ENCODE results near the gene RARB.

The RARB gene

GRCh38 chr3:25479727-25480010 lies 51.6 kb downstream of the RARB start:
- POLR2A ChIA-PET: no interaction called here
- CTCF ChIA-PET: interaction anchor here (1.6 kb wide), 1 partner anchor 15 kb away, joined by 4 read pairs; no protein-coding TSS in a partner anchor
- no peak for TF ChIP-seq CTCF (IDR thresholded peaks at IDR 0.05; ENCODE audit: control extremely low read depth, extremely low read depth, low read depth, missing control alignments)
- DNase-seq (ENCODE audit: extremely low spot score): no peak

GRCh38 chr3:25480811-25481210 lies 52.7 kb downstream of the RARB start:
- no peak for DNase-seq (ENCODE audit: extremely low spot score)
- ChIA-PET POLR2A (no interaction called here), CTCF (interaction anchor here (1.3 to 1.6 kb wide), 2 partner anchors 16 to 47 kb away, joined by 4 read pairs; no protein-coding TSS in a partner anchor)
- no peak for TF ChIP-seq CTCF (IDR thresholded peaks at IDR 0.05; ENCODE audit: control extremely low read depth, extremely low read depth, low read depth, missing control alignments)

- TF ChIP-seq CTCF (IDR thresholded peaks at IDR 0.05; ENCODE audit: control extremely low read depth, extremely low read depth, low read depth, missing control alignments): no peak
- DNase-seq (ENCODE audit: extremely low spot score): no peak
- ChIA-PET POLR2A (no interaction called here), CTCF (interaction anchor here (1.3 to 1.6 kb wide), 2 partner anchors 17 to 47 kb away, joined by 4 read pairs; no protein-coding TSS in a partner anchor)
Observed at GRCh38 chr3:25481386-25481785, 53.3 kb downstream of the RARB start.

- DNase-seq (ENCODE audit: extremely low spot score): no peak
- ChIA-PET POLR2A (no interaction called here), CTCF (interaction anchor here (1.3 kb wide), 1 partner anchor 11 kb away, joined by 3 read pairs; no protein-coding TSS in a partner anchor)
- no peak for TF ChIP-seq CTCF (IDR thresholded peaks at IDR 0.05; ENCODE audit: control extremely low read depth, extremely low read depth, low read depth, missing control alignments)
Observed at GRCh38 chr3:25483456-25483855, 55.4 kb downstream of the RARB start.

GRCh38 chr3:25485673-25486072 lies 57.6 kb downstream of the RARB start:
- CTCF ChIA-PET: interaction anchor here (1.6 kb wide), 1 partner anchor 14 kb away, joined by 4 read pairs; no protein-coding TSS in a partner anchor
- TF ChIP-seq CTCF (IDR thresholded peaks at IDR 0.05; ENCODE audit: control extremely low read depth, extremely low read depth, low read depth, missing control alignments): no peak
- no peak for DNase-seq (ENCODE audit: extremely low spot score)
- POLR2A ChIA-PET: no interaction called here

GRCh38 chr3:25486932-25487331 lies 58.9 kb downstream of the RARB start:
- ChIA-PET POLR2A (no interaction called here), CTCF (no interaction called here)
- no peak for TF ChIP-seq CTCF (IDR thresholded peaks at IDR 0.05; ENCODE audit: control extremely low read depth, extremely low read depth, low read depth, missing control alignments)
- no peak for DNase-seq (ENCODE audit: extremely low spot score)

All from GM10248 (cell line).